GM21723 (cell line): Measurements from ENCODE around the gene MRPL14.

Experiments used
- ATAC-seq: cut with Tn5 transposase; IDR thresholded peaks from one replicate; pipeline ENCODE4 v1.9.1; 2021; ENCODE audit warnings: mild to moderate bottlenecking, moderate library complexity; ENCODE audit not compliant: unreplicated experiment

MRPL14 gene

GRCh38 chr6:44126320-44127149, 717 bp downstream of the MRPL14 start:
- peak; percentile 55 for ATAC-seq

DNA sequence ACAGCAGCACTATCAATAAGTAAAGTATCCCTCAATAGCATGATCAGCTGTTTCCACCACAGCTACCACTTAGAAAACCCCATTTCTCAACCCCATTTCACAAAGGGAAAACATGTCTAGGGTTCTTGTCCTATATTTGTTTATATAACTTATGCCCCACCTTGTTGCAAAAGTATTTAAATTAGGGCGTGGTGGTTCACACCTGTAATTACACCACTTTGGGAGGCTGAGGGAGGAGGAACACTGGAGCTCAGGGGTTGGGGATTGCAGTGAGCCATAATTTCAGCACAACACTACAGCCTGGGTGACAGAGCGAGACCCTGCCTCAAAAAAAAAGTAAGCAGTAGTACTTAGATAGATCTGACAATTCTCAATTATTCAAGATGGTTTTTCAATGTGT, 3.7 kb downstream of the MRPL14 start:
- no peak for ATAC-seq

- ATAC-seq, result no peak
Measured at GRCh38 chr6:44122801-44123200, 4.5 kb downstream of the MRPL14 start.

- ATAC-seq, result no peak
Measured at GRCh38 chr6:44120692-44121443, 6.4 kb downstream of the MRPL14 start.

DNA sequence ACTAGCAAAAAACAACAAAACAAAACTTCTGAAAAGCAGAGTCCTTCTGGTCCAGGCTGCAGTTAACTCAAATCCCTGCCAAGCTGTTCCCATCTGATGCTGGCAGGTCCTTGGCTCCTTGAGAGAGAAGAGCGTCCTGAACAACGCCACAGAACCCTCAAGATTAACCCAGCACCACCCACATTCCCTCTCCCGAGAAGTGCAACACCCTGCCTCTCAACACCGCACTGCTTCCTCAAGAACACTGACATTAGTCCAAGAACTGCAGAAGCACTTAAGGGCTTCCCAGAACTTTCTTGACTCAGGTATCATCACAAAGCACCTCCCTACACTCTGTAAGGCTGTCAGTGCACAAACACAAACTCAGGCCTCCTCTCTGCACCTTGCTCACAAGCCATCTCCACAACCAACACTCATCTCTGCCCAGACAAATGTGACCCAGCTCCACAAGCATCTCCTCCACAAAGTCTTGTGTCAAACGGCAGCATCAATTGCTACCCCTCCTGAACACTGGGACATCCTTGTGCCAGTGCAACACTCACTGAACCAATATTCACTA, 7.5 kb downstream of the MRPL14 start:
- no peak for ATAC-seq

DNA sequence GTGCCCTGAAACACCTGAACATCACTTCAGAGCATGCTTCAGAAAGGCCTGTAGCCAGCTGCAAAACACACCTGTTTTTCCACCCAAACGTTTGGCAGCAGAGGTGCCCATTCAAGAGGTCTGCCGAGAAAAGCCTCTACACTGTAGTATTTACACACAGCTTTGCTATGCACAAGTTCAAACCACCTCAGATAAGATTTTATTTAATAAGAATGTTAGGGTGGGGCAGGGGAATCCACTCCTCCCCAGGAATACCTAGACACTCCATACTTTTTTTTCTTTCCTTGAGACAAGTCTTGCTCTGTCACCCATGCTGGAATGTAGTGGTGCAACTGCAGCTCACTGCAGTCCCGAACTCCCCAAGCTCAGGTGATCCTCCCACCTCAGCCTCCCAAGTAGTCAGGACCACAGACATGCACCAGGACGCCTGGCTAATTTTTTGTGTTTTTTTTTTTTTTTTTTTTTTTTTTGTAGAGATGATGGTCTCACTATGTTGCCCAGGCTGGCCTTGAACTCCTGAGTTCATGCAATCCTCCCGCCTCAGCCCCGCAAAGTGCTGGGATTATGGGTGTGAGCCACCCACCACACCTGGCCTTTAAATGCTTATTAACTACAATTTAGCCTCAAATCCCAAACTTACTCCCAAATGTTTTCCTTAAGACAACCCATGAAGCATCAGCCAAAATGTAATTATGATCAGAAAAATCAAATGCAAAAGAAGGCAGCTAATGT, 9.7 kb downstream of the MRPL14 start:
- no peak for ATAC-seq

GRCh38 chr6:44116641-44117382, 10.4 kb downstream of the MRPL14 start:
- ATAC-seq, result no peak

- ATAC-seq, result no peak
Measured at GRCh38 chr6:44115866-44116265, 11.4 kb downstream of the MRPL14 start.

GRCh38 chr6:44113414-44113813, 13.8 kb downstream of the MRPL14 start:
- ATAC-seq, result no peak

- ATAC-seq, result no peak
Measured at GRCh38 chr6:44111434-44112417, 15.5 kb downstream of the MRPL14 start.

DNA sequence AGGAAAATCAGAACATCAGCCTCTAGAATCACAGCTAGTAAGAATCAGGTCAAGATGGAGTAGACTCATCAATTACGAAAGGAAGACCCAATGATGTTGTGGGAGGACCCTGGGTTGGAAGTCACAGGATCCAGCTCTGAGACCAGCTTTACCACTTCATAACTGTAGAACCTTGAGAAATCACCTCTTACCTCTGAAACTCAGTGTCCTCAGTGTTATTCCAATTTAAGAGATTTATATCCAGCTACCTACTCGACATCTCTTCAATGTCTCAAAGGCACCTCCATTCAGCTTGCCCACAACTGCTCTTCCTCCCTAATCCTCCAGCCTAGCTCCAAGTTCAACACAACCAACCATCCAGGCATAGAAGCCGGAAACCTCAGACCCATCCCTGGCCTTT, 16.3 kb downstream of the MRPL14 start:
- ATAC-seq, result no peak

DNA sequence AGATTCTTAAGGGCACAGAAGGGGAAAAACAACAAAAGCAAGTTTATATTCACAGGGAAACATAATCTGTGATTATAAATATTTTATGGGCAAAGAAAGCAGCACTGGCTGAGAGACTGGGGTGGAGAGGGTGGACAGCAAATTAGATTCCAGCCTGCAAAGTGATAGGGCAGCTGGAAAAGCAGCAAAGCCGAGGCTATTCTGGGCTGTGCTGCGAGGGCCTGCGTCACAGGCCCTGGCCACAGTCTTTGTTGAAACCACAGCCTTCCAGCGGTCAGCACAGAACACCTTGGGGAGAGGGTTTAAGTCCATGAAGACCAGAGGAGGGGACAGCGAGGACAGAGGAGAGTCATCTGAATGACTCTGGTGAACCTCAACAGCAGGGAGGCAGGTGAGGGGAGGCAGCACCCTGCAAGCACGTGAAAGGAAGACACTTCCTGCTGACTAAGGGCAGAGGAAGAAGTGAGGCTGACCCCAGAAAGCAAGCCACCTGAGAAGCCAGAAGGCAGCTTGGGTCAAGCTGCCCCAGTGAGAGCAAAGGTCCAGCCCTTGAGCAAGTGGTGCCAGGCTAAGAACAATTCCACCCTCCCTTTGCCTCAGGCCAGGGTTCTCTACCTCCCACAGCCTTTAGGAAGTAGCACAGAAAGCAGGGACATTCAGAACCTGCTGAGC, 17.1 kb downstream of the MRPL14 start:
- no peak for ATAC-seq

DNA sequence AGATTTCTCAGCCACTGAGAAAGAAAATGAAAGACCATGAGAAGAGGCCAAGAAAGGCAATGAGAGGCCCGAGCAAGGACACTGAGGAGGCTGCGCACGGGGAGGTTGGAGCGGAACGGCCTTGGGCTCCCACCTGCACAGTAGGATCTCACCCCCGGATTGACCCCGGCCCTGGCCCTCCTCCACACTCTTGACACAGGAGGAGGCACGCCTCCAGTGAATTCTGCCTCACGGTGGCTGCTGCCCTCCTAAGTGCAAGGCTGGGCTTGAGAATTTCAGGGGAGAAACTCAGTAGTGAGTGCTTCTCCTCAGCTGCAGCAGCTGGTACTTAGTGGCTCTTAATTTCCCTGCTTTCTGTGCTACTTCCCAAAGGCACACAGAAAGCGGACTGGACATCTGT, 18.0 kb downstream of the MRPL14 start:
- no peak for ATAC-seq

DNA sequence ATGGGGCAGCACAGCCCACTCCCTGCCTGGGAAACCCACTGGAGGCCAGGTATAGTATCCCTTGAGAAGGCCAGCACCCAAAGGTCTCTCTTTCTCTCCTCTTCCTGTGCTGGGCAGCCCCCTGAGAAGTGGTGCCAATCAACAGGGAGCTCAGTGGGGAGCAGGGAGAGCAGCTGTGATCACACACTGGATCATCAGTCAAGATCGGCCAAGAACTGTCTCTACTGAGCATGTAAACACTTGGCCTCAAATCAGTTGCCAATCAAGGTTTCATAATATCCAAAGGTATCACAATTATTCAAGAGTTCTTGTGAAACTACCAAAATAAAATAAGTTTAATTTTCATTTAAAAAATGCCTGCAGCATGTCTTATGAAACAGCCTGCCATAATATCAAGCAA, 18.8 kb downstream of the MRPL14 start:
- ATAC-seq, result no peak

GRCh38 chr6:44107017-44107416, 20.2 kb downstream of the MRPL14 start:
- ATAC-seq, result no peak

- ATAC-seq, result no peak
Measured at GRCh38 chr6:44105993-44106740, 21.1 kb downstream of the MRPL14 start.

DNA sequence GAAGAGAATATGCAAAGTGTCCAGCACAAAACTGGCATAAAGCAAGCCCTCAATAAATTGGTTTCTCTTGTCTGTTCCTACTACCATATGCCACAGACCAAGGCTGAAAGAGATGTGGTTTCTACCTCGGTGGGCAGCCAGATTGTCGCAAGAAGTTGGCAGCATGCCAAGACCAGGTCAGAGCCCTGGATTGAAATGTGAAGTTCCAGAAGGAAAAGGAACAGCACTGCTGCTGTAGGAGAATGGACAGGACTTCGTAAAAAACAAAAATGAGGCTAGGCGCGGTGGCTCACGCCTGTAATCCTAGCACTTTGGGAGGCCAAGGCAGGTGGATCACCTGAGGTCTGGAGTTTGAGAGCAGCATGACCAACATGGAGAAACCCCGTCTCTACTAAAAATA, 22.1 kb downstream of the MRPL14 start:
- ATAC-seq, result no peak

DNA sequence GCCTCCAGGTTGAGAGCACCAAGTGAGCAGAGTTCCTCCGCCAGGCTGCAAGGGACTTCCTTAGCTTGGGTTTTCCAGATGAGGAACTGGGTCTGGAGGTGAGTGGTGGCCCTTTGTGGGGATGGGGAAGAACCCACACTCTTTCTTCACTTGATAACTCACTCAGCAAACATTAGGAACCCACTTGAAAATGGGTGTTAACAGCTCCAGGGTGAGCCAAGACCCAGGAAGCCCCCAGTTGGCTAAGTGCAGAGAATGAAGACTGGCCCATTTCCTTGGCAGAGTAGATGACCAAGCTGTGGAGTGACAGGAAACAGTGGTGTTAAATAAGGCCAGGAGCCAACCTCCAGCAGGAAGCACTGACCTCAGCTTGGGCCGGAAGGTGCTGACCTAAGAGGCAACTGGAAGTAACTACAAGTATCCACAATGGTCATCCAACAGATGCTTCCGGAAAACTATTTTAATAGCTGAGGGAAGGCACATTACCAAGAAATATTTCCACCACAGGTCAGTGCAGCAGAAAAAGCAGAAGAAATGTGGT, 22.7 kb downstream of the MRPL14 start:
- no peak for ATAC-seq
